Osteoblast (primary cell): ENCODE measurements around the gene FRMD4A. TPM values are rescaled to one million over a fixed set of nuclear protein-coding genes. Genes with fewer than 3 reads are reported as not detected.

Experiments
- DNase-seq: peaks from one replicate; pipeline ENCODE4 v3.0.0; 2011; ENCODE audit warnings: low spot score, mixed read lengths; ENCODE audit not compliant: insufficient read length; ENCODE audit errors: missing footprints
- H2AFZ ChIP-seq: 2 replicates; pipeline ENCODE4 v1.6.0; 2011; ENCODE audit warnings: mild to moderate bottlenecking, low read length
- H3K27ac ChIP-seq: 2 replicates; pipeline ENCODE4 v1.5.1; 2011; ENCODE audit warnings: mild to moderate bottlenecking, low read depth, low read length, moderate library complexity
- H3K27me3 ChIP-seq: 2 replicates; pipeline ENCODE4 v1.6.0; 2012; ENCODE audit warnings: mild to moderate bottlenecking, control low read depth, inconsistent platforms, low read length, moderate library complexity; ENCODE audit not compliant: insufficient read depth
- H3K36me3 ChIP-seq: 2 replicates; pipeline ENCODE4 v1.5.1; 2011; ENCODE audit warnings: mild to moderate bottlenecking, low read length, control low read depth, moderate library complexity; ENCODE audit not compliant: insufficient read depth
- H3K4me1 ChIP-seq: 2 replicates; pipeline ENCODE4 v1.5.1; 2011; ENCODE audit warnings: mild to moderate bottlenecking, low read length, control low read depth, moderate library complexity; ENCODE audit not compliant: insufficient read depth
- H3K4me2 ChIP-seq: 2 replicates; pipeline ENCODE4 v1.6.0; 2011; ENCODE audit warnings: mild to moderate bottlenecking, low read length; ENCODE audit not compliant: insufficient read depth
- H3K4me3 ChIP-seq: fragments of 200-600 bp; sonication (generic); 3 replicates; pipeline ENCODE4 v1.5.1; 2012; ENCODE audit warnings: mild to moderate bottlenecking, low read length, inconsistent platforms; ENCODE audit not compliant: insufficient read depth
- H3K79me2 ChIP-seq: 2 replicates; pipeline ENCODE4 v1.6.0; 2012; ENCODE audit warnings: mild to moderate bottlenecking, low read length, control low read depth, inconsistent platforms; ENCODE audit not compliant: insufficient read depth
- H3K9me3 ChIP-seq: 2 replicates; pipeline ENCODE4 v1.5.1; 2011; ENCODE audit warnings: low read depth, low read length, control low read depth
- H4K20me1 ChIP-seq: 2 replicates; pipeline ENCODE4 v1.6.0; 2012; ENCODE audit warnings: mild to moderate bottlenecking, low read length, control low read depth; ENCODE audit not compliant: insufficient read depth
- CTCF ChIP-seq: IDR thresholded peaks from 2 replicates; pipeline ENCODE4 v1.5.1; 2011; ENCODE audit warnings: mild to moderate bottlenecking, low read depth, low read length, moderate library complexity; ENCODE audit errors: extremely low read depth
- total RNA-seq: library from RNA; depleted of rRNA; stranded (reverse); fragments of >200 nt; gene quantifications from 2 replicates; pipeline ENCODE4 v1.2.3, GENCODE V29; 2012

FRMD4A gene
- total RNA-seq, 1 donor, result 41.3 TPM

GRCh38 chr10:13945390-13946208 lies 385.1 kb downstream of the FRMD4A start:
- DNase-seq, result no peak
- no peak overlapping the region for H2AFZ ChIP-seq
- no peak for TF ChIP-seq CTCF

GRCh38 chr10:13944823-13945222 lies 385.9 kb downstream of the FRMD4A start:
- DNase-seq, result no peak
- Histone ChIP-seq H3K36me3 (no peaks in the 10 kb centered on the region), H4K20me1 (no peaks in the 10 kb centered on the region), H3K4me1 (peaks cover 11% of the 10 kb centered on the region), H2AFZ (no peak overlapping the region), H3K79me2 (no peaks in the 10 kb centered on the region), H3K4me2 (no peak overlapping the region), H3K4me3 (no peak overlapping the region), H3K9me3 (no peaks in the 10 kb centered on the region), H3K27me3 (no peaks in the 10 kb centered on the region), H3K27ac (no peak overlapping the region)
- no peak for TF ChIP-seq CTCF

More at GRCh38 chr10:13945390-13946208, 385.1 kb downstream of the FRMD4A start:
- Histone ChIP-seq H3K4me1 (peaks cover 17% of the 10 kb centered on the region), H3K9me3 (no peaks in the 10 kb centered on the region), H3K4me3 (no peak overlapping the region), H4K20me1 (no peaks in the 10 kb centered on the region), H3K79me2 (no peaks in the 10 kb centered on the region), H3K4me2 (no peak overlapping the region), H3K27me3 (no peaks in the 10 kb centered on the region), H3K36me3 (no peaks in the 10 kb centered on the region), H3K27ac (no peak overlapping the region)

- H3K27ac ChIP-seq, result no peak overlapping the region
- DNase-seq, result no peak
- H3K36me3 ChIP-seq, result no peaks in the 10 kb centered on the region
- peaks cover 11% of the 10 kb centered on the region for H3K4me1 ChIP-seq
- no peak overlapping the region for H3K4me3 ChIP-seq
- H3K27me3 ChIP-seq, result no peaks in the 10 kb centered on the region
- no peaks in the 10 kb centered on the region for H4K20me1 ChIP-seq
- no peak overlapping the region for H3K4me2 ChIP-seq
- no peak for TF ChIP-seq CTCF
- no peaks in the 10 kb centered on the region for H3K9me3 ChIP-seq
- no peaks in the 10 kb centered on the region for H3K79me2 ChIP-seq
- no peak overlapping the region for H2AFZ ChIP-seq
These were observed 386.9 kb downstream of the FRMD4A start for GRCh38 chr10:13943735-13944398.

GRCh38 chr10:13942035-13942434 lies 388.7 kb downstream of the FRMD4A start:
- Histone ChIP-seq H3K4me1 (peaks cover 16% of the 10 kb centered on the region), H3K36me3 (no peaks in the 10 kb centered on the region), H2AFZ (no peak overlapping the region), H3K4me3 (no peak overlapping the region), H3K79me2 (no peaks in the 10 kb centered on the region), H4K20me1 (no peaks in the 10 kb centered on the region), H3K27ac (no peak overlapping the region), H3K27me3 (no peaks in the 10 kb centered on the region), H3K4me2 (no peak overlapping the region), H3K9me3 (no peaks in the 10 kb centered on the region)
- TF ChIP-seq CTCF, result no peak
- DNase-seq, result no peak
